ENCODE data around the gene PXDN. TPM values are rescaled to one million over a fixed set of nuclear protein-coding genes. Genes with fewer than 3 reads are reported as not detected.

The PXDN gene
- total and polyA plus RNA-seq, 9 of the 15 experiments (the other 6 are each of a cell fraction or from before 2014, with no cell fraction given) = 0.49 TPM; not detected in 8

- POLR2A ChIA-PET = interaction anchor here (0.6 to 1.2 kb wide), 2 partner anchors 8 to 108 kb away, joined by 3 read pairs; no protein-coding TSS in a partner anchor
- in situ Hi-C loops (cut with MboI) (no loop called here), intact Hi-C loops (cut with micrococcal nuclease) (no loop called here)
- Histone ChIP-seq H3K4me2 (ENCODE audit: insufficient read depth, low read length) (no peak overlapping the region), H3K4me1 (replicated peaks in 1 of 2; ENCODE audit: control insufficient read depth in 2 of 2, insufficient read depth in 2 of 2, low read length in 2 of 2) (no peaks in the 10 kb centered on the region), H3K79me2 (ENCODE audit: control insufficient read depth, insufficient read depth, low read length) (no peaks in the 10 kb centered on the region), H3K4me3 (no peak overlapping the region), H3K9ac (ENCODE audit: insufficient read depth in 1 of 2, low read depth in 2 of 2, low read length in 2 of 2) (no peak overlapping the region), H3K27me3 (ENCODE audit: control insufficient read depth in 2 of 2, insufficient read depth in 2 of 2, low read length in 2 of 2) (peaks cover 2 to 69% of the 10 kb centered on the region in 2 experiments; a peak in 4 of 5 replicates), H3K9me1 (ENCODE audit: control insufficient read depth, insufficient read depth, low read length) (no peaks in the 10 kb centered on the region), H3K27ac (ENCODE audit: extremely low read depth, low read depth, low read length) (no peak overlapping the region), H3K36me3 (ENCODE audit: control insufficient read depth, insufficient read depth, low read length) (no peaks in the 10 kb centered on the region), H2AFZ (ENCODE audit: low read depth, low read length) (no peak overlapping the region), H4K20me1 (replicated peaks; ENCODE audit: control insufficient read depth, insufficient read depth, low read length) (no peaks in the 10 kb centered on the region), H3K9me3 (replicated peaks; ENCODE audit: control insufficient read depth, insufficient read depth, low read depth, low read length) (no peaks in the 10 kb centered on the region)
- no TSS peak for BruUV-seq (replicated peaks)
- DNase-seq (ENCODE audit: extremely low read depth in 1 of 4, low spot score in 3 of 4) (no peak), FAIRE-seq (no peak), ATAC-seq (no peak)
- WGBS (ENCODE audit: insufficient coverage, low coverage, missing lambda C conversion rate) = 1% methylated on average over 20 of the region's 23 CpGs
- no peak for TF ChIP-seq TRIM25 (IDR thresholded peaks at IDR 0.05; ENCODE audit: borderline replicate concordance)
- TF ChIP-seq NFYB (IDR thresholded peaks at IDR 0.05; ENCODE audit: extremely low read depth, insufficient read length) = no peak
- no peak for TF ChIP-seq NRF1 (conservative IDR thresholded peaks at IDR 0.05 in 1 of 2, IDR thresholded peaks at IDR 0.05 in 1 of 2)
- no peak for TF ChIP-seq HNRNPUL1 (IDR thresholded peaks at IDR 0.05; ENCODE audit: low read length)
- no peak for TF ChIP-seq KHSRP (IDR thresholded peaks at IDR 0.05)
- TF ChIP-seq CBX3 (IDR thresholded peaks at IDR 0.05; ENCODE audit: borderline replicate concordance in 1 of 2, low read length in 2 of 2) = no peak
- TF ChIP-seq ZNF696 (CRISPR knock-in tag; conservative IDR thresholded peaks at IDR 0.05) = no peak
- no peak for TF ChIP-seq ZBTB43 (CRISPR knock-in tag; IDR thresholded peaks at IDR 0.05)
- TF ChIP-seq CHCHD3 (CRISPR knock-in tag; IDR thresholded peaks at IDR 0.05) = no peak
- no peak for TF ChIP-seq HCFC1 (IDR thresholded peaks at IDR 0.05; ENCODE audit: low read depth, low read length)
- no peak for TF ChIP-seq CBFB (CRISPR knock-in tag; IDR thresholded peaks at IDR 0.05)
- TF ChIP-seq ZNF551 (CRISPR knock-in tag; IDR thresholded peaks at IDR 0.05) = no peak
- no peak for TF ChIP-seq POU5F1 (IDR thresholded peaks at IDR 0.05; ENCODE audit: borderline replicate concordance, low read depth, low read length, partially characterized antibody)
- TF ChIP-seq BHLHE40 (IDR thresholded peaks at IDR 0.05; ENCODE audit: low read length) = no peak
- TF ChIP-seq GATA2 (CRISPR knock-in tag; IDR thresholded peaks at IDR 0.05) = no peak
- no peak for TF ChIP-seq NR2C1 (IDR thresholded peaks at IDR 0.05)
- TF ChIP-seq NR2C1 (tag; IDR thresholded peaks at IDR 0.05) = no peak
- CTCF ChIA-PET (ENCODE audit: low intra/inter-chr PET ratio) = no interaction called here
These were observed 48.9 kb upstream of the PXDN start for GRCh38 chr2:1793001-1793867.

Data from K562 (cell line).